ENCODE results near the gene TMEM141.

The TMEM141 gene

GRCh38 chr9:136782452-136782851 lies 8.7 kb upstream of the TMEM141 start:
- TF ChIP-seq GATA2 (IDR thresholded peaks at IDR 0.05; ENCODE audit: low read depth, low read length) (no peak), GATA3 (IDR thresholded peaks at IDR 0.05; ENCODE audit: low read depth, low read length) (no peak)

- TF ChIP-seq GATA3 (IDR thresholded peaks at IDR 0.05; ENCODE audit: low read depth, low read length) = no peak
Measured at GRCh38 chr9:136784249-136784996, 6.7 kb upstream of the TMEM141 start.

- no peak for TF ChIP-seq GATA2 (IDR thresholded peaks at IDR 0.05; ENCODE audit: low read depth, low read length)
- no peak for TF ChIP-seq GATA3 (IDR thresholded peaks at IDR 0.05; ENCODE audit: low read depth, low read length)
Measured at GRCh38 chr9:136784997-136785361, 6.2 kb upstream of the TMEM141 start.

DNA sequence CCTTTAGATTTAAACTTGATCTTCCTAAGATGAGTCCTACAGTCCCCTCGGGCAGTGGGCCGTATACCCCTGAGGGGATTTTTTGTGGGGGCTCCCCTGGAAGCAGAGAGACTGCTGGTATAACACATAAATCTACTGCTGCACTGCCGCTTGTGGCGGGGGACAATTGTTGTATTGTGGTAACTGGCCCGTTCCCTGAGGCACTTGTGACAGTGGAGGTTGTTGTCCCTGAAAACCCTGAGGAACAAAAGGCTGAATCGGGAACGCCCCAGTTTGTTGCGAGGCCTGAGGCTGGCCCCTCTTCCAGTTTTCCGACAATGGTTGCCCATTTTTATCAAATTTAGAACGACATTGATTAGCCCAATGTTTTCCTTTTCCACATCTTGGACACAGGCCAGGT lies 4.7 kb upstream of the TMEM141 start:
- TF ChIP-seq GATA2 (IDR thresholded peaks at IDR 0.05; ENCODE audit: low read depth, low read length) = no peak
- no peak for TF ChIP-seq GATA3 (IDR thresholded peaks at IDR 0.05; ENCODE audit: low read depth, low read length)

DNA sequence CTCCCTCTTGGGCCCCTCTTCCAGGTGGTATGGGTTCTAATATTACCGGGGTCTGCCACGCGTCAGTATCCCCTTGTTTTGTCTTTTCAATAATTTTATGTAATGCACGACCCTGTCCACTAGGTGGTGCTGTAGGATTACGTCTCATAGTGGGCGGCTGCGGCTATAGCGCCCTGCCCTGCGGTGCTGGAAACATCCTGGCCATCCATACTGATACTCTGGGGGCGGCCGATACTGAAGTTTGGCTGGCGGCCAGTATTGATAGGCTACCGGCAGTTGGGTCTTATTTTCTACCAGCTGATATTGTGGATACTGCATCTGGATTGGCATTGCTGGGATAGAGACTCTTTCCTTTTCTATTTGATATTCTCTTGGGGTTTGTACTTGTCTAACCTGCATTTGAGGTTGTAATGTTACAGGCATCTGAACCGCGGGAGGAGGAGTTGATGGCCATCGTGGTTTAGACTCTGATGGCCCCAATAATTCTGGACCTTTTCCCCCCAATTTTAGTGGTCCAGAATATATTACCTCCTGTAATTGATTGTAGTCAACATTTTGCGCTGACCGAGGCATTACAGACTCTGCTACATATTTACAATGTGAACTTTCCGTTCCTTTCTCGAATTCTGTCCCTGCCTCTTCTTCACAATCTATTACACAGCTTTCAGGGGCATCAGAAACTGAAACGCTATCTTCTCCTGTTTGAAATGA lies 3.3 kb upstream of the TMEM141 start:
- TF ChIP-seq GATA3 (IDR thresholded peaks at IDR 0.05; ENCODE audit: low read depth, low read length) = no peak
- no peak for TF ChIP-seq GATA2 (IDR thresholded peaks at IDR 0.05; ENCODE audit: low read depth, low read length)

- TF ChIP-seq GATA3 (IDR thresholded peaks at IDR 0.05; ENCODE audit: low read depth, low read length) = no peak
- TF ChIP-seq GATA2 (IDR thresholded peaks at IDR 0.05; ENCODE audit: low read depth, low read length) = no peak
Measured at GRCh38 chr9:136789523-136789937, 1.6 kb upstream of the TMEM141 start.

GRCh38 chr9:136791516-136792276 lies 552 bp downstream of the TMEM141 start:
- TF ChIP-seq GATA2 (IDR thresholded peaks at IDR 0.05; ENCODE audit: low read depth, low read length) (no peak), GATA3 (IDR thresholded peaks at IDR 0.05; ENCODE audit: low read depth, low read length) (no peak)

DNA sequence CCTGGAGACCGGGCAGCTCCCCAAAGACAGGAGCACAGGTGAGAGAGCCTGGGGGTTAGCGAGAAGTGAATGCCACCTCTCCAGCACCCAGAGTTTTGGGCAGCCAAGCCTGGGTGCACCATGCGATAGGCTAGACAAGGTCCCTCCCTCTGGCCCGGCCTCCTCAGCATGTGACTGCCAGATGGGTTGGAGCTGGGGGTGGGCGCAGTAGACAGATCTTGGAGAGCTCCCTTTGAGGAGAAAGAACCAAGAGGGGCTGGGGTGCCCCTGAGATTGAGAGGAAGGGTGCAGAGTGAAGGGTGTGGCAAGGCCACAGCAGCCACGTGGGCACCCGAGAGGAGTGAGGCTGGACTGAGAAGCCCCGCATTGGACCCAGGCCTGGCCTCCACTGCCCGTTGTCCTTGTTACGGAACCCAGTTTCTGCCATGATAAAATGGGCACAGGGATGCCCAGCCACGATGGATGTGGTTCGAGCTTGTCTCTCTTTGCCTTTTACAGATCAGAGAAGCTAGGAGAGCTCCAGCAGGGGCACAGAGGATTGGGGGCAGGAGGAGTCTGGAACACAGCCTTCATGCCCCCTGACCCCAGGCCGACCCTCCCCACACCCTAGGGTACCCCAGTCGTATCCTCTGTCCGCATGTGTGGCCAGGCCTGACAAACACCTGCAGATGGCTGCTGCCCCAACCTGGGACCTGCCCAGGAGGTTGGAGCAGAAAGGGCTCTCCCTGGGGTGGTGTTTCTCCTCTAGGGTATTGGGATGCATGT lies 1.4 kb downstream of the TMEM141 start:
- TF ChIP-seq GATA3 (IDR thresholded peaks at IDR 0.05; ENCODE audit: low read depth, low read length) (no peak), GATA2 (IDR thresholded peaks at IDR 0.05; ENCODE audit: low read depth, low read length) (no peak)

DNA sequence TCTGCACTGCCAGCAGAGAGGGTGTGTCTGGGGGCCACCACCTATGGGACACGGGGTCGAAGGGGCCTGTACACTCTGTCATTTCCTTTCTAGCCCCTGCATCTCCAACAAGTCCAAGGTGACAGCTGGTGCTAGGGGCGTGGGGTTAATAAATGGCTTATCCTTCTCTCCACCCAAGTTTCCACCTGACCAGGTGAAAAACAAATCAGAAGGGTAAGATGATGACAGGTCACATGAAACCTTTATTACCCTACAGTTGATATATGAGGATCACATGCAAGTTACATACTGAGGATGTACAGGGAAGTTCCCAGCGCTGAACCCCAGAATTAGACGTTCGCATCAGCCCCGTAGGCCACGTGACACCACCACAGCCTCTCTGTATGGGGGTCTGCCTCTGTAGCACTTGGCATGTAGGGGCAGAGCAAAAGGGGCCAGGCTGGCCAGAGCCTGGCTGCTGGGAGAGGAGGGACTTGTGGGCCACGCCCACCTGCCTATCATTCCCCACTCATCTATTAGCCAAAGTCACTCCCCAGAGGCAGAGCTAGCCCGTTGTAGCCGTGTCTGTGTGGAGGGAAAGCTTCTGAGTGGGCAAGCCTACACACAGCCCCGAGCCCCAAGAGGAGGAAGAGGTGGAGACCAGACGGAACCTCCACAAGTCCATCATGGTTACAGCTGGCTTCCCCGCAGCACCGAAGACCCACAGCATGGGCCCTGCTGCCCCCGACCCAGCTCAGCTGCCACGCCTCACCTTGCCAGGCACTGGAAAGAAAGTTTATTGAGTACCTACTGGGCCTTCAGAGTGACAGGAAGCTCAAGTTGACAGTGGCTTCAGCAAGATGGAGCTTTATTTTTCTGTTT lies 2.2 kb downstream of the TMEM141 start:
- TF ChIP-seq GATA3 (IDR thresholded peaks at IDR 0.05; ENCODE audit: low read depth, low read length) = no peak
- no peak for TF ChIP-seq GATA2 (IDR thresholded peaks at IDR 0.05; ENCODE audit: low read depth, low read length)

DNA sequence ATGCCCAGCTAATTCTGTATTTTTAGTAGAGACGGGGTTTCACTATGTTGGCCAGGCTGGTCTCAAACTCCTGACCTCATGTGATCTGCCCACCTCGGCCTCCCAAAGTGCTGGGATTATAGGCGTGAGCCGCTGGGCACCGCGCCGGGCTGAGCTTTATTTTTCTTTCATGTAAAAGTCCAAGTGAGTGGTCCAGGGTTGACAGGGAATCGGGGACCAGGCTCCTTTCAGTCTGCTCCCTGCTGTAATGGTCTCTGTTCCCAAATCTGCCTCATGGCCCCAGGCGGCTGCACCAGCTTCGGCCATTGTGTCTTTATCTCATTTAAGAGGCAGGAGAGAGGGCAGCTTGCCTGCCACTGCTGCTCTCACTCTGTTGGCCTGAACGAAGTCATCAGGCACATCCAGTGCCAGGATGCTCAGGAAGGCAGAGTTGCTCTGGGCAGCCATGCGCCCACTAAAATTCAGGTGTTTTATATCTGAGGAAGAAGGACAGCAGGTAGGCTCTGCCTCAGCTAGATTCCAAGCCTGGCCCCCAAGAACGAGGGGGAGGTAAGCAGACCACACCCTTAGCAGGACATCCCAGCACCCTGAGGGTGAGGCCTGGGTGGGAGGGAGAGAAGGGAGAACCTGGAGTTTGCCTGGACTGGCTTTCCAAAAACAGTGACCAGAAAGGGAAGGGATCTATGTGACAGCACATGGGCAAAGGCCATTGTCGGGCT lies 3.3 kb downstream of the TMEM141 start:
- TF ChIP-seq GATA2 (IDR thresholded peaks at IDR 0.05; ENCODE audit: low read depth, low read length) (no peak), GATA3 (IDR thresholded peaks at IDR 0.05; ENCODE audit: low read depth, low read length) (no peak)

GRCh38 chr9:136795000-136795348 lies 3.8 kb downstream of the TMEM141 start:
- no peak for TF ChIP-seq GATA3 (IDR thresholded peaks at IDR 0.05; ENCODE audit: low read depth, low read length)
- TF ChIP-seq GATA2 (IDR thresholded peaks at IDR 0.05; ENCODE audit: low read depth, low read length) = no peak

GRCh38 chr9:136796238-136796774 lies 5.2 kb downstream of the TMEM141 start, which contains the start of gene CCDC183:
TSS of gene CCDC183 (plus strand) at chr9:136796338. CDS start at chr9:136796398, 60 bp downstream.
- TF ChIP-seq GATA2 (IDR thresholded peaks at IDR 0.05; ENCODE audit: low read depth, low read length) (no peak), GATA3 (IDR thresholded peaks at IDR 0.05; ENCODE audit: low read depth, low read length) (no peak)
